HG03025 (cell line): ENCODE measurements around the gene PTPRE.

Experiments used
- ATAC-seq: cut with Tn5 transposase; IDR thresholded peaks from one replicate; pipeline ENCODE4 v1.9.1; 2021; ENCODE audit warnings: mild to moderate bottlenecking, moderate library complexity; ENCODE audit not compliant: unreplicated experiment, low FRiP score

The PTPRE gene

DNA sequence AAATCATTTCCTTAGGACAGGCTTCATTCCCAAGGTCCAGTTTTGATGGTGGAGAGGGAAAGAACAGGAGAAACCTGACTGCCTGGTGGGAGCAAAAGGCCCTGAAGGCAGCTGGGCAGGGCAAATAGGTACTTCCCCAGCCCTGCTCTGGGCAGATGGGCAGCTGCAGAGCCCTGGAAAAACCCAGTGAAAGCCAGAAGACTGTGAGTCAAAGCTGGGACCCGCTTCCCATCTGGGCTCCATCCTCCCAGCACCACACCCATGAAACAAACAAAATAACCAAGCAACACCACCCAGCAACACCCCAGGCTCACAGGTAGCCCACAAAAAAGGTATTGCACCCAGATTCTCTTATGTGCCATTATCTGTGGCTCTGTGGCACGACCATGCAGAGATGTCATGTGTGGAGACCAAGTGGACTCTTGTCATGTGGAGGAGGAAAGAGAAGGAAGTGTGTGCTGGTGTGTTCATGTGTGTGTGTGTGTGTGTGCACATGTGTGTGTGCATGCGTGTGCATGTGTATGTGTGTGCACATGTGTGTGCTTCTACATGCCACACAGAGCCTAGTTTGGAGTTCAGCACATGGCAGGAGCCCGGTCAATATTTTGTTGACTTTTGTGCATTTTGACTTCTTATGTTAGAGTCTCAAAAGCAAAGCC lies 24.0 kb upstream of the PTPRE start:
- ATAC-seq = no peak

DNA sequence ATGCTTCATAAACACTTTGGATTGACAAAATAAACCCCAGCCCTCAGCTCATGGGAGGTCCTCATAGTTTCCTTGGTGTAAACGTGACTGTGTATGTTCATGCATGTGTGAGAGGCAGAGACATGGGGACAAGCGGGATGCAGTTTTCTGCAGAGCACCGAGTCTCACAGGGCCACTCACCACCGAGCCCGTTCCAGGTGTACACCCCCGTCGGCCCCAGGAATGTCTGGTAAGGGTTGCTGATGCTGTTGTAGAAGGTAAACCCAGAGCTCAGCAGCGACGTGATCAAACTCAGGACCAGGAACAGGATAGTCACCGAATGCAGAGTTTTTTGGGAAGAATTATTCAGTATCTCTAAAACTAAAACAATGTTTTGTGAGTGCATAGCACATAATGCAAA lies 23.4 kb upstream of the PTPRE start:
- no peak for ATAC-seq

DNA sequence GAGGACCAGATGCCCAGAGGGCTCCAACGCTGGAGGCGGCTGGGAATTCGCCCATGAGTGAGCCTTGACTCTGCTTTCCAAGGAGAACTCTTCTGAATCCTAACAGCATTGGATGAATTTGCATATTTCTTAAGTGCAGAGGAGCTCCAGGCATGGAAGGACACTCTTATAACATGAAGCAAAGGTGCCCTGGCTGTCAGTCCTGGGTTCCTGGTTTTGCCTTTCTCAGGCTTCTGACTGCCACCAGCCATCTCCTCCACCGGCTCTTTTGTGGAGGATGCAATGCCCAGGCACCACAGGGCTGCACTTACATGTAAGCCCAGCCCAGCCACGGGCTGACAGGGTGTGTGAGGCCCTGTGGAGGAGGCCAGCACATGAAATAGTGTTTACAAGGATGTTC lies 22.4 kb upstream of the PTPRE start:
- ATAC-seq = no peak

DNA sequence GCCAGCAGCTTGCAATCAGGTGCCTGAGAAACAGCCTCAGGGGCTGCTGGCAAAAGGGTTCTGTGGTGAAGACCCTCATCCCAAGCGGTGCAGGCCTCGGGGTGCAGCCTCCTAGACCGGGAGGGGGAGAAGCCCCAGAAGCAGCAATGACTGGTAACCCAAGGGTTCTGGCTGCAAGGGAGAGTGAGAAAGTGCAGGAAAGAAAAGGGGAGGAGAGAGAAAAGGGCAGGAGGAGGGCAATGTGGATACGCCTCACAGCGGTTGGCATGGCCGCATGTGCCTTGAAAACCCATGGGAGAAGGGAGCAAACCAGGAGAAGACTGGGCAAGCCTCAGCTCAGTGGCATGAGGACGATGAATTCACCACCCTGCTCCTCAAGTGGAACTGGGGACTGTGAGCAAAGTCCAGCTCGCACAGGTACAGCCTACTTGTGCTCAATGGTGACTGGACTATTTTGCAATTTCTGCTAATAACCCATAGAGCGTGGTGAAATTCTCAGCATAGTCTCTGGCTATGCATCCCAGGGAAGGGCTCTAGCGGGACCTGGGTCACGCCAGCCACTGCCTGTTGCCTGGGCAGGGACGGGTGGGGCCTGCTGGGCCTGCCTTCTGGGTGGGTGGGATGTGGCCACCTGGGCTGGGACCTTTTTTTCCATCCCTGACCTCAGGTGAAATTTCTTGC lies 20.4 kb upstream of the PTPRE start:
- ATAC-seq = no peak

DNA sequence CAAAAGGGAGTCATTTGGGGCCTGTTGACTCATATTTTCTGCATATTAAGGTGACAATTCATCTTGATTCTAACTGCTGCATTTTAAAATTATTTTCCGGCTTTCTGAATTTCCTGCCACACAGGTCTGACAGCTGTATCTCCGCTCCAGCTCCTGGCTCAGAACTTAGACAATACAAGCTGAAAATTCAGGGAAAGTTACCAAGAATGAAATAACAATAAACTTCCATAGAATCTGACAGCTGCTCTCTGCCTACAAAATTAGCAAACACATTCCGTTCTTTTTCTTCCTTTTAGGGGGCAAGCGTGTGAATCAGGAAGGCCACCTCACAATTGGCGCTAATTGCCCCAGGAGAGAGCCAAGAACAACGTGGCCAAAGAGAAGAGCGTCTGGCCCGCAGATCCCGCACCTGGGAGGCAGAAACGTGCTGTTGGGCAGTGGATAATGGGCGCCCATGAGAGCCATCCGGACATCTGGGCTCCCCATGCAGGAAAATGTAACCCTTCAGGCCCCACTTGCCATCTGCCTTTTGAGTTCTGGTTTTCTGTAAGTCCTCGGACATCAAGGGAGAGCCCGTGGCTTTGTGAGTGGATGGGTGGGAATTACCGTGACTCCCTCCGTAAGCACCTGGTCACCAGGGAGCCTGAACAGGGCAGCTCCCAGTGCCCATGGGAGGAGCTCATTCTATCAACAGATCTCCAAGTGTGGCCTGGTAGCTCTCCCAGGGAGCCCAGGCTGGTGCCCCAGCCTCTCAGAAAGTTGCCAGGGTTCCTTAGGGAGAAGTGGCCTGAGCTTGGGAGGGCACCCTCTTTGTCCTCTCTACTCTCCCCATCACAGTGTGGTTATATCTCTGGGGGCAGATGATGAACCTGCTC lies 19.1 kb upstream of the PTPRE start:
- ATAC-seq = no peak

DNA sequence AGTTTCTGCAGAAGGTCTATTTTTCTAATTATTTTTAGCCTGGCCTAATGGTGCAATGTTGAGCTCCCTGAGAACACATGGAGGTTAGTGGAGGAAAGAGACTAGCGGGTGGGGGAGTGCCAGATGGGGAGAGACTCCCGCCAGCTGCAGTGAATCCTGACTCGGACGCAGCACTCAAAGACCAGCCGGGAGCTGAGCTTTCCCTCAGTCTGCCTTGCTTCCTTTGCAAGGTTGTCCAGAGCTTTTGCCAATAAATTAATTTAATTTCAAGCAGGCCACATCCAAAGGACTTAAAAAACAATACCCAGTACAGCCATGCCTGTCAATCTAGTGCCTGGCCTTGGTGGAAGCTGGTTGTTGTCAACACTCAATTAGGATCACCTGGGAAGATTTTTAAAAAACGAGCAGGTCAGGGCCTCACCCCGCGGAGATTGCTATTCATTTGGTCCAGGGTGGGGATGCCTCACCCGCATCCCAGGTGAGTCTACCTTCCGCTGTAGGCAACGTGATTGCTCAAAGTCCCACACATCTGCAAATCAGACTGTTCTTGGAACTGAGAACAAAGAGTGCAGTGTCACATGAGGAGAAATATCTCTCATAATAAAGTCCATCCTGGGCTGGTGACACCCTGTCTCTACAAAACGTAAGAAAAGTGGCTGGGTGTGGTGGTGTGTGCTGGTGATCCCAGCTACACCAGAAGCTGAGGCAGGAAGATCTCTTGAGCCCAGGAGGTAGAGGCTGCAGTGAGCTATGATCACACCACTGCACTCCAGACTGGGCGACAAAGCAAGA lies 18.2 kb upstream of the PTPRE start:
- ATAC-seq = no peak

DNA sequence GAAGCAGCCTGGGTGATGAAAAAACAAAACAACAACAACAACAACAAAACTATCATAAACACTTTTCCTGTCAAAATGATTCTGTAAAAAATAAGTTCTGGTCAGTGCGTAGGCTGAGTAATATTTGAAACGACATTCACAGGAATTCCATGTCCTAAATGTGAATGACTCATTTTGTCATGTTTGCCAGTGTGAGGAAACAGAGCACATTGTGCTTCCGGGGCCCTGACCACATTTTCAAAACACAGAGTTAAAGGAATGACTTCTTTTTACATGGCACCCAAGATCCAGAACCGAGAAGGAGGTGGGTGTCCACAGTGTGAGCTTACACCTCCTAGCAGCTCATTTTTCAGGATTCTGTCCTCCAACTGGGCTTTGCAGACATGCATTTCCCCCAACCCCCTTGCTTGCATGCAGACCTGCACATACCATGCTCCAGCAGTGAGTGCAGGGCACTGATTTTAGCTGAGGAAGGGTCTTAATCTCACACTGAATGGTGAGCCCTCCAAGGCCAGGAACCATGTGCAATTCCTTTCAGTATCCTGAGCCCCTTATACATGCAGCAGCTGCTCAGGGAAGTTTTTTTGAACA lies 17.2 kb upstream of the PTPRE start:
- ATAC-seq = no peak

DNA sequence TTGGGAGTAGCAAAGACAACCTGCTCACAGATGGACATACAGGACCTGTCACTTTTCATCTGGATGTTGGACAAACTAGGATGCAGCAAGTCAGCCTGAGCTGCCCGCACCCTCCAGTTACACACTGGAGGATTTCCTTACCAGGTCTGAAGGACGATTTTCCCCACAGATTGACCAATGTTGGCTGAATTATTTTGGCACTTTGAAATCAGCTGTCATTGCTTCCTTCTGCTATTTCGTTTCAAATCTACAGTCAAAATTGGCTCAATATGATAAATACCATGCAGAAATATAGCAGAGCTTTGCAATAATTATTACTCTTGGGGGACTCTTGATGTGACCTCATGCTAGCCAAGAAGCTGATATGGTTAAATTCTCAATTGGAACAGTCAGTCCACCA lies 16.7 kb upstream of the PTPRE start:
- no peak for ATAC-seq

DNA sequence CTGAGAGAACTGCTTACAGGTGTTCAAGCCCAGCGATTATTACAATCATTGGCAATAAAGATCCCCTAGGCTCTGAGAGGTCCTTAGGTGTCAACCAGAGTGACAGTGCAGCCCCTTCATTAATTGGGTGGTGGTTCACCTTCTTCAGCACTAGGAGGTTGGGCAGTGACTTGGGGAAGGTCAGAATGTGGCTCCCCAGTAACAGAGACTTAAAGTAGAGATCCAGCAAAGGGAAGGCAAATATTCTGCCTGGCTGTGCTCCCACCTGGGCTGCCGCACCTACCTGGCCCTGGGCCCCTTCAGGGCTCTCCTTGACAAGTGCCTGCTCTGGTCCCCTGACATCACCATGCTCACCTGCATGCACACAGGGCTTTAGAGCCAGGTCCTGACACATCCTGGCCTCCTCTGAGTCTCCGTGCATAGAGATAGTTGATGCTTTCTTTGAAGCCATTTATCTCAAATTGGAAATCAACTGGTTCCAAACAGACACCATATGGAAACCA lies 16.0 kb upstream of the PTPRE start:
- ATAC-seq = no peak

DNA sequence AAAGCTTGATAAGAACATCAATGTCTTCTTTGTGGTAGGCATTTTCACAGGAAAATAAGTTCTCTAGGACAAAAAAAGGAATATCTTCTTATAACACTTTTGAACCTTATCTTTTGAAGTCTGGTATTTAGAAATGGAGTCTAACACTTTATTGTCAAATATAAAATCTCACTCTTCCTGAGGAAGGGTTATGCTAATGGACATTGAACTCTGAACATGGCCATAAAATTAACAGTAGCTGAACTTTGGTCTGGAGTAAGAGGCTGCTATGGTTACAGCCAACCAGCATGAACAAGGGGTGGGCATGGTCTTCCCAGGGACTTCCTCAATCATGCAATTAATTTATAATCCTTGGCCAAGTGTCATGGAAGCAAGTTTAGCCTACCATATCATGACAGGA lies 14.2 kb upstream of the PTPRE start, which contains the start of gene CLRN3:
TSS of gene CLRN3 (minus strand) at position 199 of the 400 bp plus-strand sequence. CDS start at position 42, 157 bp downstream.
- no peak for ATAC-seq

DNA sequence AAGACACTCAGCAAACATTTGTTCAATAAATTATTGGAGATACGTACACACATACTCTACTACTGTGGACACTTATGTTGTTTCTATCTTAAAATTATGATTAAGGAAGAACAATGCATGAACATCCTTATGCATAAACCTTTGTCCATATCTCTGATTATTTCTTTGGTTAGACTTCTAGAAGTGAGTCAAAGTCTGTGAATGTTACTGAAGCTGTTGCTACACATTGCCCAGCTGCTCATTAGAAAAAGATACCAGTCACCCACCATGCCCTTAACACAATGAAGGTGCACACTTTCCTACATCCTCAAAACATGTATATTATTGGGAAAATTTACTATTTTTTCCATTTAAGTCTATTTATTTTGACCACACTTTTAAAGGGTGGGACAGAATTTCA lies 12.8 kb upstream of the PTPRE start:
- no peak for ATAC-seq

DNA sequence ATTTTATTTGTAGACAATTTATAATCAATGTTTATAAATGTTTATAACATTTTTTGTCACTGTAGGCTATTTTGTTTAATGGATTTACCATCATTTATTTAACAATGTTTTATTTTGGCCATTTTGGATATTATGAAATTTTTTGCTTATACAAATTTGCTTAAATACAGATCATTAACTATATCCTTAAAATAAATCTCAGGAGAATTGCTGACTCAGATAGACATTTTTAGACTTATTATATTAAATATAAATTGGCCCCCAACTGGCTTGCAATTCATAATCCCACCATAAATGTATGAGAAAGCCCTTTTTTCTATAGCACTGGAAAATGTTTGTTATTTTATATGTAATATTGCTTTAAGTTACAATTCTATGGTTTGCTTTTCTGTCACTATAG lies 10.3 kb upstream of the PTPRE start:
- no peak for ATAC-seq

DNA sequence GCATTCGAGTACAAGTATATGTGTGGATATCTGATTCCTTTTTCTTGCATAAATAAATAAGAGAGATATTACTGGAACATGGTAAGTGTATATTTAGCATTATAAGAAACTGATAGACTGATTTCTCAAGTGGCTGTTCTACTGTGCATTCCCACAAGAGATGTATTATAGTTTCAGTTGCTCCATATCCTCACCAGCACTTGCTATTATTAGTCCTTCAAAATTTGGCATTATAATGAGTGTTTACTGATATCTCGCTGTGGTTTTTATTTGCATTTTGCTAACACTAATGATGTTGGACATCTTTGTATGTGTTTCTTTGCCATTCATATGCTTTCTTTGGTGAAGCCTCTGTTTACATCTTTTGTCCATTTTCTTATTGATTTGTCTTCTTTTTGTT lies 9.7 kb upstream of the PTPRE start:
- no peak for ATAC-seq

DNA sequence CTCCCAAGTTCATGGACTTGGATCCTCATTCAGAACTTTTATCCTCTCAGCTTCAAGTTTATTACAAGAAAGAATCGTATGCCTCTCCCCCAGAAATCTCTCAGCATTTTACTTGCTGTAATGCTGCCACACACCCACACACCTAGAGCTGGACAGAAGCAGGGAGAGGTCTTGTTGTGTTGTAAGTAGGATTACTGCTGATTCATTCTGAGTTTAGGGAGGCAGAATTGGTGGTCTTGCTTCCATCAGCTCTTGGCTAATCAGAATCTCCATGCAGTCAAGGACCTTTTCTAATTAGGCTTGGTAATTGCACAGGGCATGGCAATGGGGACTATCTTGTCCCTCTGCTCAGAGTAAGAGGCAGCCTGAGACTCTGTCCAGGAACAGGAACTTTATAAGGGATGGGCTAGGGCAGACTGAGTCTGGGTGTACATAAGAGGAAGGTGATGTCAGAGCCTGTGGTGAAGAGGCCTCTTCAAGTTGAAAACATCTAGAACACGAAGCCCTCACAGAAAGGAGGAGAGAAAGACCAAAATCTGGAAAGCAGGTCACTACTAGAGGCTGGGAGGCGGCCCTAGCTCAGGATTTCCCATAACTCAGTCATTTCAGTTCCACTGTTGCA lies 7.0 kb upstream of the PTPRE start:
- ATAC-seq = no peak

DNA sequence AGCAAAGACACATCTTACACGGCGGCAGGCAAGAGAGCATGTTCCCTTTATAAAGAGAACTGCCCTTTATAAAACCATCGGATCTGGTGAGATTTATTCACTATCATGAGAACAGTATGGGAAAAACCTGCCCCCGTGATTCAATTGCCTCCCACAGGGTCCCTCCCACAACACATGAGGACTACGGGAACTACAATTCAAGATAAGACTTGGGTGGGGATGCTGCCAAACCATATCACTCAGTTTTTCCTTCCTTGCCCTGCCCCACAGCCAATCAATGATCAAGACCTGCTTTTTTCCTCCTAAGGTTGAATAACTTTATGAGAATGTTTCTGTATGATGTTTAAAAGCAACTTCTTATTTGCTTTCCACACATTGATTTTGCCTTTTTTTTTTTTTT lies 3.1 kb upstream of the PTPRE start:
- no peak for ATAC-seq

DNA sequence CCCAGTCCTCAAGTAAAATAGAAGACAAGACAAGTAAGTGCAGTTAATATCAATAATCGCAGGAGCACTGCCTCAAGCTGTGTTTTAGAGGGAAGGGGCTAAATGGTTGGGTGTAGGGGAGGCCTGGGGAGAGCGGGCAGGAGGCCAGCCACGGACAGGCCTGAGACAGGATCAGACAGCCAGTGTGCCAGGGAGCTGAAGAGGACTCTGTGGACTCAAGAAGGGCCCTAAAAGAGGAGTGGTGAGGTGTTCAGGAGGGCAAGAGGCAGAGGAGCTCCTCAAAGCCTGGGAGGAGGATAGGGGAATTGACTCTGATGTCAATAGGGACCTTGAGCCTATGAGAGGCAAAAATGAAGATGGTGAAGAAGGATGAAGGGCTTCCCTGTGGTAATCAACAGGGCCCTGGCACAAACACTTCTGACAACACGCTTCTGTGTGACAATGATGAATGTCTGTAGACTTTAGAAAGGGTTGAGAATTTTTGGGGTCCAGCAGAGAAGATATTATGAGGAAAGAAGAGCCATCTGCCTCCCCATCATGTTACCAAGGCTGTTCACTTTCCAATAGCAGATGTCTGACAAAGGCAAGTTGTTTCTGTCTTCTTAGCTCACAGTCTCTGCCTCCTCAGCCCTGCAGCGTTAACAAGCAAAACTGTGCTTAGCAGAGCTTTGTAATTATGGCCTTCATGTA lies 2.4 kb upstream of the PTPRE start:
- ATAC-seq = no peak

DNA sequence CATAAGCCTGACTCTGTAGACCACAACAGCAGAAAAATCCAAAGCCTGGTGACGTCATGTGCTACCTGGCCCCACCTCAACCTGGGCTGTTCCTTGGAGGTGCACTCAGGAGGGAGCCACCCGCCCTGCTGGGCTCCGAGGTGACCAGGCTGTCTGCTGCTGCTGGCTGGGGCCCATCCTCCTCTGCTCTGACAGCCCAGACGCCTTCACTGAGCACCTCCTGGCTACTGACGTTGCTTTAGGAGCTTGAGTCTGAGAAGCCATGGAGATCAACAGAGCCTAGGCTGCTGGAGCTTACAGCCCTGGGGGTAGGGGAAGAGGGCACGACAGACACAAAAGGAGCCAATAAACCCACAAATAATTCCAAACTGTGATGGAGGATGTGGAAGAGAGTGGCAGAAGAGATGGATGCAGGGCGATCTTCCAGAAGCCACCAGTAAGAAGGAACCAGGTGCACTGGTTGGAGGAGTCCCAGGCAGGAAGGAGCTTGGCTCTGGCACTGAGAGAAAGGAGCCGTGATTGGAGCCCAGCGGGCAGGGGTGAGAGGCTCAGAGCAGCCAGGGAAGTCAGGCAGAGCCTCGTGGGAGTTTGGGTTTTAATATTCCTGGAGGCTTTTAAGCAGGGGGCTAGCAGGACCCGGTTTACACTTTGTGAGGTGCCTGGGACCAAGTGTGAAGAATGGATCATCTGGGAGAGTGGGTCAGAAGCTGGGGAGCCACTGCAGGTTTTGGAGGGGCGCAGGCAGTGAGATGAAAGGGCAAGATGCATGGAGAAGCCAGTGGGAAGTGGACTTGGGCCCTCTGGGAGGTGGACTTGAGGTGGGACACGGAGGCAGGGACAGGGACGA lies 1.7 kb upstream of the PTPRE start:
- ATAC-seq = no peak

DNA sequence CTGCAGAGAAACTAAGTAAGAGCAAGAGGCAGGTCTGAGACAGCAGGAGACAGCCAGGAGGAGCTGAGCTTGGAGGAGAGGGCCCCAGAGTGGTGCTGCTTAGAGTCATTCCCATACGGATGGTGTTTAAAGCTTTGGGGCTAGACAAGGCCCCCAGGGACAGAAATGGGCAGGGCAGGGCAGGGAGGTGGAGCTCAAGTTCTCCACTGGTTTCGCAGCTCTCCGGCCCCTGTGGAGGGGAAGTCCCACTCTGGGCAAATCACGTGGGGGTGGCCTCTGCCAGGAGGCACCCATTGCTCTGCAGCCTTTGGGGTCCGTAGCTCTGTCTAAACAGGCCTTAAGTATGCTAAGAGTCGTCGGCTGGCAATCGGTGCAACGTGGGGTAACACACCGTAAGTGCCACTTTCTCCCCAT lies 1.0 kb upstream of the PTPRE start:
- ATAC-seq = no peak
